Panc1 (cell line): ENCODE measurements around the gene PTGES.

ENCODE experiments used
- CTCF ChIP-seq: fragments of 450-650 bp; IDR thresholded peaks from 2 replicates; pipeline ENCODE4 v1.5.1; 2017; ENCODE audit warnings: mild to moderate bottlenecking
- POLR2AphosphoS5 ChIP-seq: IDR thresholded peaks from 2 replicates; pipeline ENCODE4 v1.6.1; 2012; ENCODE audit warnings: mild to moderate bottlenecking, low read depth, low read length, moderate library complexity
- REST ChIP-seq, 2 experiments: IDR thresholded peaks; 2 replicates each; pipeline ENCODE4 v1.6.1; 2011 to 2012; ENCODE audit warnings: low read depth in 2 of 2, control low read depth in 1 of 2, low read length in 1 of 2, mild to moderate bottlenecking in 1 of 2, moderate library complexity in 1 of 2; ENCODE audit not compliant: insufficient read depth in 1 of 2
- TCF7L2 ChIP-seq: IDR thresholded peaks from 2 replicates; pipeline ENCODE4 v1.6.1; 2011; ENCODE audit warnings: mild to moderate bottlenecking, low read depth, low read length, inconsistent platforms

- TF ChIP-seq TCF7L2 (no peak), CTCF (no peak), POLR2AphosphoS5 (no peak), REST (IDR thresholded peaks at IDR 0.05; ENCODE audit: insufficient read depth in 1 of 2, low read depth in 2 of 2, low read length in 1 of 2) (no peak)
Measured at GRCh38 chr9:129728744-129729143, 24.1 kb downstream of the PTGES start.
